GM19397 (cell line): Measurements from ENCODE around the gene ASNSD1.
"Not testable (repeated sequence)": the region's sequence is repeated elsewhere in the genome, so short reads cannot be mapped to it uniquely, and the experiment has no call there.

ENCODE experiments used
- ATAC-seq: cut with Tn5 transposase; IDR thresholded peaks from one replicate; pipeline ENCODE4 v1.9.1; 2021; ENCODE audit warnings: mild to moderate bottlenecking, moderate library complexity; ENCODE audit not compliant: unreplicated experiment

ASNSD1 gene

GRCh38 chr2:189646521-189646920, 14.7 kb upstream of the ASNSD1 start:
- no peak for ATAC-seq

GRCh38 chr2:189648846-189649509, 12.3 kb upstream of the ASNSD1 start:
- no peak for ATAC-seq

GRCh38 chr2:189651284-189651683, 10.0 kb upstream of the ASNSD1 start:
- ATAC-seq, result no peak

GRCh38 chr2:189653464-189653863, 7.8 kb upstream of the ASNSD1 start:
- ATAC-seq, result not testable (repeated sequence)

- no peak for ATAC-seq
Measured at GRCh38 chr2:189654641-189655040, 6.6 kb upstream of the ASNSD1 start.

GRCh38 chr2:189657867-189658266, 3.4 kb upstream of the ASNSD1 start:
- ATAC-seq, result peak; percentile 41

- no peak for ATAC-seq
Measured at GRCh38 chr2:189658306-189659212, 2.7 kb upstream of the ASNSD1 start.

GRCh38 chr2:189659734-189660133, 1.5 kb upstream of the ASNSD1 start:
- ATAC-seq, result no peak

GRCh38 chr2:189660803-189661147, 484 bp upstream of the ASNSD1 start:
- ATAC-seq, result no peak

GRCh38 chr2:189661957-189662321, 680 bp downstream of the ASNSD1 start:
- no peak for ATAC-seq

- no peak for ATAC-seq
Measured at GRCh38 chr2:189662669-189663226, 1.5 kb downstream of the ASNSD1 start.

- ATAC-seq, result not testable (repeated sequence)
Measured at GRCh38 chr2:189663319-189663718, 2.1 kb downstream of the ASNSD1 start.

- ATAC-seq, result no peak
Measured at GRCh38 chr2:189669913-189670312, 8.7 kb downstream of the ASNSD1 start.

- no peak for ATAC-seq
Measured at GRCh38 chr2:189673661-189674373, 12.6 kb downstream of the ASNSD1 start.

- ATAC-seq, result peak; percentile 98
Measured at GRCh38 chr2:189674374-189675112, 13.3 kb downstream of the ASNSD1 start, which contains the start of gene ANKAR. TSS of gene ANKAR (plus strand) at chr2:189674670. CDS start at chr2:189676491, 1,821 bp downstream.

GRCh38 chr2:189676471-189676870, 15.2 kb downstream of the ASNSD1 start:
- no peak for ATAC-seq

GRCh38 chr2:189679226-189679625, 18.0 kb downstream of the ASNSD1 start:
- ATAC-seq, result no peak

- ATAC-seq, result no peak
Measured at GRCh38 chr2:189681203-189681602, 19.9 kb downstream of the ASNSD1 start.

- no peak for ATAC-seq
Measured at GRCh38 chr2:189681903-189682302, 20.6 kb downstream of the ASNSD1 start.

GRCh38 chr2:189683348-189683747, 22.1 kb downstream of the ASNSD1 start:
- ATAC-seq, result no peak

GRCh38 chr2:189684811-189685210, 23.6 kb downstream of the ASNSD1 start:
- no peak for ATAC-seq
